Neural crest cell (in vitro differentiated cells): Measurements from ENCODE around the gene MRPL36. TPM values are rescaled to one million over a fixed set of nuclear protein-coding genes. Genes with fewer than 3 reads are reported as not detected.

Experiments
- DNase-seq: peaks from one replicate; pipeline ENCODE4 v3.0.0; 2021; ENCODE audit warnings: low read depth, mixed read lengths, low spot score
- H3K27ac Mint-ChIP-seq: one replicate; pipeline ENCODE4 v1.8.0; 2021; ENCODE audit warnings: mild to moderate bottlenecking, mixed read lengths; ENCODE audit not compliant: unreplicated experiment
- H3K27me3 Mint-ChIP-seq: 2 replicates; pipeline ENCODE4 v1.8.0; 2021; ENCODE audit warnings: low read depth, mild to moderate bottlenecking, mixed read lengths
- H3K36me3 Mint-ChIP-seq: 2 replicates; pipeline ENCODE4 v1.8.0; 2021; ENCODE audit warnings: low read depth, mild to moderate bottlenecking, mixed read lengths
- H3K4me1 Mint-ChIP-seq: 2 replicates; pipeline ENCODE4 v1.8.0; 2021; ENCODE audit warnings: mixed read lengths
- H3K4me3 Mint-ChIP-seq: one replicate; pipeline ENCODE4 v1.8.0; 2021; ENCODE audit warnings: mild to moderate bottlenecking, mixed read lengths
- H3K9me3 Mint-ChIP-seq: 2 replicates; pipeline ENCODE4 v1.8.0; 2021; ENCODE audit warnings: mixed read lengths
- CTCF ChIP-seq: fragments of 200-600 bp; sonication (generic); conservative IDR thresholded peaks from 2 replicates; pipeline ENCODE4 v1.5.0; 2021; ENCODE audit warnings: antibody characterized with exemption, mild to moderate bottlenecking
- total RNA-seq: library from RNA; stranded (reverse); gene quantifications from 2 replicates; pipeline ENCODE4 v1.2.1, GENCODE V29; 2021

MRPL36 gene
- total RNA-seq, 1 donor from 2014 or later: 50.8 TPM

DNA sequence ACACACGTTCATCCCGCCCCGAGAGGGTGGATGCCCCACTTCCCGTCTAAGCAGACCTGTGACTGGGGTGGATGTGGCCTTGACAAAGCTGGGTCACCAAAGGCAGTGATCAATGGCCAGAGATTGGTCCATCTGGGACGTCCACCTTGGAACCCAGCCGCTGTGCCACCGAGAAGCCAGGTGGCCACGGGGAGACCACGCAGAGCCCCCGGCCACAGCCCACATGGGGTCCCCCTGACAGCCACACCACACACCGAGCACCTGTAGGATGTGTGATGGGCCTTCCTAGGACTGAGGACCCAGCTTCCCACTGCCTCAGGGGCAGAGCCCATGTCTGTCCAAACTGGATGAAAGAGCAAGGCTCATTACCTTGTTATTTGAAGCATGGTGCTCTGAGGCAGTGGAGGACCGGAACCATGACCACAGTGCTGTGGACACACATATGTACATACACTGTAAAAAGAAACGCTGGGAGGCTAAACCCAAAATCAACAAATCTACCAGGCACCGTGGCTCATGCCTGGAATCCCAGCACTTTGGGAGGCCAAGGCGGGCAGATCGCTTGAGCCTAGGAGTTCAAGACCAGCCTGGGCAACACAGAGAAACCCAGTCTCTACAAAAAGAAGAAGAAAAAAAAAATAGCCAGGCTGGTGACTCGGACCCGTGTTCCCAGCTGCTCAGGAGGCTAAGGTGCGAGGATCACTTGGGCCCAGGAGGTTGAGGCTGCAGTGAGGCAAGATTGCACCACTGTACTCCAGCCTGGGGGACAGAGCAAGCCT, 50.1 kb downstream of the MRPL36 start:
- no peak for TF ChIP-seq CTCF
- H3K27ac Mint-ChIP-seq: no peak overlapping the region
- no peaks in the 10 kb centered on the region for H3K9me3 Mint-ChIP-seq
- peaks cover 4% of the 10 kb centered on the region for H3K27me3 Mint-ChIP-seq
- no peaks in the 10 kb centered on the region for H3K4me1 Mint-ChIP-seq
- H3K4me3 Mint-ChIP-seq: no peak overlapping the region
- no peaks in the 10 kb centered on the region for H3K36me3 Mint-ChIP-seq
- no peak for DNase-seq

GRCh38 chr5:1748845-1749244, 50.8 kb downstream of the MRPL36 start:
- no peaks in the 10 kb centered on the region for H3K36me3 Mint-ChIP-seq
- H3K4me3 Mint-ChIP-seq: no peak overlapping the region
- H3K4me1 Mint-ChIP-seq: no peaks in the 10 kb centered on the region
- no peak for DNase-seq
- no peak for TF ChIP-seq CTCF
- H3K27ac Mint-ChIP-seq: no peak overlapping the region
- H3K27me3 Mint-ChIP-seq: peaks cover 4% of the 10 kb centered on the region
- H3K9me3 Mint-ChIP-seq: no peaks in the 10 kb centered on the region

Other genes with a start within 250 kb of the MRPL36 start
- 50.2 and 52.3 TPM in 2 replicates for gene NDUFS6, start 1.6 kb upstream of the MRPL36 start, total RNA-seq
- gene IRX4, start 83.1 kb upstream of the MRPL36 start, total RNA-seq: 0.28 and 0.77 TPM in 2 replicates